Activated CD8-positive, alpha-beta T cell treated with anti-CD3 and anti-CD28 coated beads for 36 hours (primary cell): ENCODE measurements around the gene ABHD14A. TPM values are rescaled to one million over a fixed set of nuclear protein-coding genes. Genes with fewer than 3 reads are reported as not detected.

Experiments
- ATAC-seq: fragments of 200-7000 bp; cut with Tn5 transposase; one replicate; pipeline ENCODE4 v1.10.0; 2021; ENCODE audit warnings: mild to moderate bottlenecking, moderate library complexity
- CTCF ChIA-PET: fragments of 350-600 bp; sonication (Branson Sonifier 250); formaldehyde crosslinking; loops from one replicate; lab custom pipeline; 2021; ENCODE audit warnings: antibody characterized with exemption; lab: Charles Lee
- POLR2A ChIA-PET: fragments of 350-600 bp; sonication (Branson Sonifier 250); formaldehyde crosslinking; loops from one replicate; lab custom pipeline; 2021; ENCODE audit warnings: antibody characterized with exemption; lab: Charles Lee
- DNase-seq: peaks from one replicate; pipeline ENCODE4 v3.0.0-alpha.2; 2020
- H3K27ac Mint-ChIP-seq: one replicate; pipeline ENCODE4 v1.8.0; 2021; ENCODE audit warnings: mild to moderate bottlenecking, mixed read lengths
- H3K27me3 Mint-ChIP-seq: one replicate; pipeline ENCODE4 v1.8.0; 2021; ENCODE audit warnings: mixed read lengths
- H3K36me3 Mint-ChIP-seq: one replicate; pipeline ENCODE4 v1.8.0; 2021; ENCODE audit warnings: low read depth, mixed read lengths
- H3K4me1 Mint-ChIP-seq: one replicate; pipeline ENCODE4 v1.8.0; 2021; ENCODE audit warnings: low read depth, mixed read lengths
- H3K4me3 Mint-ChIP-seq: one replicate; pipeline ENCODE4 v1.8.0; 2021; ENCODE audit warnings: mild to moderate bottlenecking, moderate library complexity, mixed read lengths
- H3K9me3 Mint-ChIP-seq: one replicate; pipeline ENCODE4 v1.8.0; 2021; ENCODE audit warnings: mixed read lengths
- CTCF ChIP-seq: fragments of 200-600 bp; IDR thresholded peaks from one replicate; pipeline ENCODE4 v1.8.0; 2022; ENCODE audit warnings: antibody characterized with exemption, mild to moderate bottlenecking
- intact Hi-C: fragments of 100-400 bp; cut with micrococcal nuclease; formaldehyde crosslinking; loops from one replicate; pipeline ENCODE4 v1.10.0; 2022
- total RNA-seq, 2 experiments: library from RNA; stranded (reverse); gene quantifications; one replicate each; pipeline ENCODE4 v1.2.3, GENCODE V29; 2021

The ABHD14A gene
- total RNA-seq, 2 experiments from 2014 or later = 8.9 to 9.5 TPM

GRCh38 chr3:51967384-51968169, 7.3 kb upstream of the ABHD14A start, which contains the start of gene PCBP4:
TSS of gene PCBP4 (minus strand) at chr3:51967454. CDS start at chr3:51961240, 6,214 bp downstream.
- Mint-ChIP-seq H3K4me1 (peaks cover 16% of the 10 kb centered on the region), H3K4me3 (peak within 1 kb of the TSS; percentile 72), H3K36me3 (peaks cover 2% of the 10 kb centered on the region), H3K27ac (peak within 1 kb of the TSS; percentile 11), H3K9me3 (no peaks in the 10 kb centered on the region), H3K27me3 (no peaks in the 10 kb centered on the region)
- ChIA-PET POLR2A (interaction anchor here (0.9 kb wide), 1 partner anchor 25 kb away, joined by 10 read pairs; no protein-coding TSS in a partner anchor), CTCF (interaction anchor here (1.7 to 3.3 kb wide), 2 partner anchors 15 to 26 kb away, joined by 6 to 14 read pairs; partner anchors contain the start of genes PARP3 and RRP9)
- ATAC-seq (peak; percentile 68), DNase-seq (no peak)
- TF ChIP-seq CTCF = no peak
- intact Hi-C loops = no loop called here

- ChIA-PET POLR2A (interaction anchor here (0.9 to 1.8 kb wide), 4 partner anchors 11 to 24 kb away, joined by 4 to 11 read pairs (median 8); no protein-coding TSS in a partner anchor), CTCF (interaction anchor here (1.5 to 3.3 kb wide), 3 partner anchors 14 to 34 kb away, joined by 3 to 14 read pairs (median 6); partner anchors contain the start of genes PARP3 and RRP9)
- H3K4me1 Mint-ChIP-seq = peaks cover 16% of the 10 kb centered on the region
- H3K27ac Mint-ChIP-seq = no peak overlapping the region
- no peaks in the 10 kb centered on the region for H3K9me3 Mint-ChIP-seq
- DNase-seq = no peak
- TF ChIP-seq CTCF = no peak
- H3K27me3 Mint-ChIP-seq = no peaks in the 10 kb centered on the region
- ATAC-seq = peak; percentile 7
- intact Hi-C loops = no loop called here
- peak overlapping the region; percentile 72 for H3K4me3 Mint-ChIP-seq
- peaks cover 2% of the 10 kb centered on the region for H3K36me3 Mint-ChIP-seq
Observed at GRCh38 chr3:51968170-51968775, 6.6 kb upstream of the ABHD14A start.

DNA sequence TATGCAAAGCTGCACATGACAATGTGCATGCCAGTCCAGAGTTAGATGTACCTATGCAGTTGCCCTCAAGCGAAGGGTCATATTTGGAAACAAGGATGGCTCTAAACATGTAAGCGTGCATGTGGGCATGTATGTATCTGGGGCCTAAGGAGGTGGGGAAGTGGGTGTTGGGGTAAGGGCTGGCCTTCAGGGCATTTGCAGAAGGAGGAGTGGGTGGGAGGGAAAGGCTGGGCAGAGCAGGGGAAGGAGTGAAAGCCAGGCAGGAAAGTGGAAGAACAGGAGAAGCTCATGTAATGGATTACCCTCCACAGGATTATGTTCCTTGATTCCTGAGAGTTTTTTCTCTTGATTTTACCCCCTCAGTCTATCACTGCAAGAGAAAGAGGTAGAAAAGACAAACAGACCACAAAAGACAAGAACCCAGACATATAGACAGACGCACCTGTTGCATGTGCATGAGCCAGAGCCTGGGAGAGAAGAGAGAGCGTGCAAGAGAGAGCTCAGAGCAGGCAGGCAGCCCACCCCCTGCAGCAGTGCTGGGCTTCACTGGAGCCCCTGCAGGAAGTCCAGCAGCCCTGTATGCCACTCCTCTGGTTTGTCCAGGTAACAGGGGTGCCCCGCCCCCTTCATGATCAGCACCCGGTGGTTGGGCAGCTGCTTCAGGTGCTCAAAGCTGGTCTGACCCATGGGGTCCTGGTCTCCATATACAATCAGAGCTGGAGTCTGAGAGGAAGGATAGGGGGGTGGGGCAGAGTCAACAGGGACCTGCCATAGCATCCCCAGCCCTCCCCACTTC, 5.8 kb upstream of the ABHD14A start:
- Mint-ChIP-seq H3K36me3 (peaks cover 5% of the 10 kb centered on the region), H3K27me3 (no peaks in the 10 kb centered on the region), H3K4me1 (peaks cover 19% of the 10 kb centered on the region), H3K27ac (no peak overlapping the region), H3K4me3 (no peak overlapping the region), H3K9me3 (no peaks in the 10 kb centered on the region)
- TF ChIP-seq CTCF = no peak
- intact Hi-C loops = no loop called here
- CTCF ChIA-PET = interaction anchor here (1.5 to 3.3 kb wide), 3 partner anchors 13 to 33 kb away, joined by 3 to 14 read pairs (median 8); partner anchors contain the start of genes ACY1, PARP3 and RRP9
- ATAC-seq = no peak
- POLR2A ChIA-PET = interaction anchor here (1.1 to 1.8 kb wide), 5 partner anchors 12 to 32 kb away, joined by 3 to 11 read pairs (median 6); partner anchors contain the start of gene RRP9
- DNase-seq = no peak

- no peak for TF ChIP-seq CTCF
- H3K27ac Mint-ChIP-seq = no peak overlapping the region
- intact Hi-C loops = no loop called here
Observed at GRCh38 chr3:51969841-51970240, 5.0 kb upstream of the ABHD14A start.

More at GRCh38 chr3:51969841-51970240, 5.0 kb upstream of the ABHD14A start:
- Mint-ChIP-seq H3K9me3 (no peaks in the 10 kb centered on the region), H3K4me3 (no peak overlapping the region), H3K36me3 (peaks cover 5% of the 10 kb centered on the region), H3K27me3 (no peaks in the 10 kb centered on the region), H3K4me1 (peaks cover 23% of the 10 kb centered on the region)
- ATAC-seq (no peak), DNase-seq (no peak)
- ChIA-PET POLR2A (interaction anchor here (0.8 to 1.8 kb wide), 6 partner anchors 12 to 33 kb away, joined by 3 to 11 read pairs (median 4); partner anchors contain the start of genes GPR62 and RRP9), CTCF (interaction anchor here (1.5 kb wide), 2 partner anchors 13 to 33 kb away, joined by 3 to 8 read pairs; partner anchors contain the start of gene ACY1)
